ENCODE data around the gene SPN. TPM values are rescaled to one million over a fixed set of nuclear protein-coding genes. Genes with fewer than 3 reads are reported as not detected.

SPN gene
- total and polyA plus RNA-seq, 12 donors = 0.29 to 12.6 (median 1.7) TPM

DNA sequence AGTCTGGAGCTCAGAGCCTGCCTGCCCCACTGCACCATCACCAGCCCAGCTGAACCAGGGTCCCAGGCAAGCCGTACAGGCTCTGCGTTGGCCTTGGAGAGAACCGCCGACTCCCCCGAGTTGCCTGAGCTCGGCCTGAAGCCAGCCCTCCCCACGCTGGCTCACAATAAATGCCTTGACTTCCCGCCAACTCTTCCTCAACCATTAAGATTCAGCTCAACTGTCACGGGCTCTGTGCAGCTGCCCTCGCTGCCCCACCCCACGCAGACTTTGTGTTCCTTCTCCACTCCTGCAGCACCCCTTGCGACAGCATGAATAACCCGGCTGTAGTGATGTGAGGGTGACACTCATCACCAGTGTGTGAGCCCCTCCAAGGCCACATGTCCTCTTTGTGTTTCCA is 11.1 kb downstream of the SPN start:
- H3K9me3 ChIP-seq = no peaks in the 10 kb centered on the region
- H3K27ac ChIP-seq = no peak overlapping the region
- ATAC-seq = peak; percentile 36 to 73 (median 56)

GRCh38 chr16:29675811-29676643 is 13.0 kb downstream of the SPN start:
- peaks cover 0 to 45% (median 4%) of the 10 kb centered on the region in 9 donors for H3K4me1 ChIP-seq
- no peak for DNase-seq
- no peaks in the 10 kb centered on the region for H3K9me3 ChIP-seq
- H3K27ac ChIP-seq = no peak overlapping the region
- no peak overlapping the region for H3K4me3 ChIP-seq
- H3K36me3 ChIP-seq = no peaks in the 10 kb centered on the region
- TF ChIP-seq CTCF (IDR thresholded peaks at IDR 0.05) = no peak
- 59 to 64% methylated on average over 3 of the region's 3 CpGs for WGBS, 2 donors
- peak in 4 of 8 donors; percentile 35 to 63 (median 52) for ATAC-seq
- intact Hi-C loops (cut with DNase I) = no loop called here
- H3K27me3 ChIP-seq = no peaks in the 10 kb centered on the region

More for the DNA sequence above, 11.1 kb downstream of the SPN start:
- H3K27me3 ChIP-seq = no peaks in the 10 kb centered on the region
- no peak overlapping the region for H3K4me3 ChIP-seq
- WGBS, 2 donors = 11 to 13% methylated on average over 13 of the region's 13 CpGs
- intact Hi-C loops (cut with DNase I) = no loop called here
- peaks cover 0 to 32% (median 4%) of the 10 kb centered on the region in 9 donors for H3K4me1 ChIP-seq
- H3K36me3 ChIP-seq = no peaks in the 10 kb centered on the region
- peak in 2 of 9 donors; percentile 29 to 30 for TF ChIP-seq CTCF (IDR thresholded peaks at IDR 0.05)
- DNase-seq = peak; percentile 38 to 43

GRCh38 chr16:29676989-29677785 is 14.1 kb downstream of the SPN start:
- ATAC-seq = no peak
- DNase-seq = no peak

More at GRCh38 chr16:29676989-29677785, 14.1 kb downstream of the SPN start:
- H3K27me3 ChIP-seq = no peaks in the 10 kb centered on the region
- H3K27ac ChIP-seq = no peak overlapping the region
- WGBS, 2 donors = 93 to 95% methylated on average over 23 of the region's 23 CpGs
- no peaks in the 10 kb centered on the region for H3K36me3 ChIP-seq
- TF ChIP-seq CTCF (IDR thresholded peaks at IDR 0.05) = no peak
- H3K4me1 ChIP-seq = peaks cover 0 to 45% (median 4%) of the 10 kb centered on the region in 9 donors
- H3K9me3 ChIP-seq = no peaks in the 10 kb centered on the region
- no peak overlapping the region for H3K4me3 ChIP-seq
- intact Hi-C loops (cut with DNase I) = no loop called here

Measured in heart right ventricle (tissue), 16 donors.